IMR-90 (cell line): Measurements from ENCODE around the gene GPR171. TPM values are rescaled to one million over a fixed set of nuclear protein-coding genes. Genes with fewer than 3 reads are reported as not detected.

Experiments
- ATAC-seq: fragments of 200-7000 bp; cut with Tn5 transposase; 2 replicates; pipeline ENCODE4 v1.9.1; 2020; ENCODE audit warnings: low read depth, mild to moderate bottlenecking, moderate library complexity
- BruUV-seq: library from RNA; stranded (reverse); fragments of 400-500 nt; replicated peaks from 2 replicates; lab custom pipeline; 2021; lab: Mats Ljungman, UMichigan
- CTCF ChIA-PET: fragments of 300-600 bp; formaldehyde crosslinking; extraction: SDS; loops from one replicate; lab custom pipeline; 2021; ENCODE audit warnings: antibody characterized with exemption; lab: Yijun Ruan, JAX
- POLR2A ChIA-PET: fragments of 300-600 bp; sonication (Branson Sonifier 250); formaldehyde crosslinking; loops from one replicate; lab custom pipeline; 2022; ENCODE audit warnings: antibody characterized with exemption; ENCODE audit not compliant: unreplicated experiment; lab: Charles Lee
- DNase-seq: peaks from one replicate; pipeline ENCODE4 v3.0.0; 2013
- H2AFZ ChIP-seq: replicated peaks from 2 replicates; pipeline ENCODE3; 2013; ENCODE audit warnings: low read length, mild to moderate bottlenecking; ENCODE audit not compliant: poor library complexity
- H2AK5ac ChIP-seq: 2 replicates; pipeline ENCODE4 v1.6.1; 2013; ENCODE audit warnings: low read depth, low read length, inconsistent platforms
- H2AK9ac ChIP-seq: replicated peaks from 2 replicates; pipeline ENCODE3; 2013; ENCODE audit warnings: mild to moderate bottlenecking, low read depth, low read length, moderate library complexity; ENCODE audit not compliant: poor library complexity
- H2BK120ac ChIP-seq: 2 replicates; pipeline ENCODE4 v1.6.1; 2013; ENCODE audit warnings: low read depth, low read length, inconsistent platforms
- H2BK15ac ChIP-seq: 3 replicates; pipeline ENCODE4 v1.6.1; 2013; ENCODE audit warnings: low read depth, low read length, inconsistent platforms
- H2BK20ac ChIP-seq: 2 replicates; pipeline ENCODE4 v1.6.1; 2013; ENCODE audit warnings: low read depth, mild to moderate bottlenecking, inconsistent platforms, low read length, moderate library complexity
- H2BK5ac ChIP-seq: 2 replicates; pipeline ENCODE4 v1.6.1; 2013; ENCODE audit warnings: mild to moderate bottlenecking, low read depth, low read length, inconsistent platforms; ENCODE audit not compliant: poor library complexity, severe bottlenecking
- H3K14ac ChIP-seq: replicated peaks from 2 replicates; pipeline ENCODE4 v1.6.1; 2013; ENCODE audit warnings: low read depth, low read length, inconsistent platforms
- H3K18ac ChIP-seq: 2 replicates; pipeline ENCODE4 v1.6.1; 2013; ENCODE audit warnings: low read depth, low read length, control low read depth
- H3K23ac ChIP-seq: 2 replicates; pipeline ENCODE4 v1.6.1; 2013; ENCODE audit warnings: low read depth, low read length, inconsistent platforms
- H3K27ac ChIP-seq: 2 replicates; pipeline ENCODE4 v1.5.1; 2013; ENCODE audit warnings: mild to moderate bottlenecking, control low read depth, low read length; ENCODE audit not compliant: insufficient read depth
- H3K27me3 ChIP-seq: 2 replicates; pipeline ENCODE4 v1.6.1; 2013; ENCODE audit warnings: low read length; ENCODE audit not compliant: control insufficient read depth, insufficient read depth
- H3K36me3 ChIP-seq: 2 replicates; pipeline ENCODE4 v1.6.1; 2013; ENCODE audit warnings: low read length, mixed read lengths; ENCODE audit not compliant: control insufficient read depth, insufficient read depth
- H3K4ac ChIP-seq: 2 replicates; pipeline ENCODE4 v1.6.1; 2013; ENCODE audit warnings: low read depth, low read length, inconsistent platforms
- H3K4me1 ChIP-seq: 2 replicates; pipeline ENCODE4 v1.6.1; 2013; ENCODE audit warnings: low read length, mixed read lengths; ENCODE audit not compliant: control insufficient read depth, insufficient read depth
- H3K4me2 ChIP-seq: 2 replicates; pipeline ENCODE4 v1.6.1; 2013; ENCODE audit warnings: low read depth, mild to moderate bottlenecking, control low read depth, low read length, moderate library complexity
- H3K4me3 ChIP-seq: 2 replicates; pipeline ENCODE4 v1.5.1; 2013; ENCODE audit warnings: low read depth, mild to moderate bottlenecking, control low read depth, low read length, moderate library complexity; ENCODE audit not compliant: insufficient read depth
- H3K56ac ChIP-seq: 2 replicates; pipeline ENCODE4 v1.6.1; 2013; ENCODE audit warnings: low read length, inconsistent platforms; ENCODE audit not compliant: insufficient read depth; ENCODE audit errors: extremely low read depth
- H3K79me1 ChIP-seq, 2 experiments: 2 replicates each; pipeline ENCODE4 v1.6.1; 2013; ENCODE audit warnings: low read length in 2 of 2, inconsistent platforms in 1 of 2, low read depth in 1 of 2
- H3K9ac ChIP-seq: 2 replicates; pipeline ENCODE4 v1.6.1; 2013; ENCODE audit warnings: low read depth, low read length, control low read depth
- H3K9me1 ChIP-seq: 2 replicates; pipeline ENCODE4 v1.6.1; 2013; ENCODE audit warnings: low read length, inconsistent platforms; ENCODE audit not compliant: insufficient read depth
- H3K9me3 ChIP-seq: 2 replicates; pipeline ENCODE4 v1.6.1; 2013; ENCODE audit warnings: low read length; ENCODE audit not compliant: control insufficient read depth, insufficient read depth
- H4K20me1 ChIP-seq: 2 replicates; pipeline ENCODE4 v1.6.1; 2013; ENCODE audit warnings: low read length, inconsistent platforms; ENCODE audit not compliant: insufficient read depth
- H4K5ac ChIP-seq: 2 replicates; pipeline ENCODE4 v1.6.1; 2013; ENCODE audit warnings: mild to moderate bottlenecking, low read depth, low read length, control low read depth
- H4K8ac ChIP-seq, 2 experiments: 2 replicates each; pipeline ENCODE4 v1.6.1; 2013; ENCODE audit warnings: low read depth in 2 of 2, low read length in 2 of 2, control low read depth in 1 of 2, inconsistent platforms in 1 of 2
- H4K91ac ChIP-seq: 2 replicates; pipeline ENCODE4 v1.6.1; 2013; ENCODE audit warnings: low read depth, low read length, inconsistent platforms; ENCODE audit not compliant: insufficient read depth
- BHLHE40 ChIP-seq: fragments of 150-350 bp; IDR thresholded peaks from 2 replicates; pipeline ENCODE4 v1.6.1; 2016; ENCODE audit warnings: mild to moderate bottlenecking, low read depth, low read length
- CEBPB ChIP-seq: IDR thresholded peaks from 2 replicates; pipeline ENCODE4 v1.6.1; 2012; ENCODE audit warnings: low read depth, low read length, improper control_type of control experiment
- CHD1 ChIP-seq: IDR thresholded peaks from 2 replicates; pipeline ENCODE4 v1.6.1; 2012; ENCODE audit warnings: low read depth, low read length, improper control_type of control experiment
- FOS ChIP-seq: fragments of 150-350 bp; IDR thresholded peaks from 2 replicates; pipeline ENCODE4 v1.6.1; 2016; ENCODE audit warnings: low read depth, low read length
- MAFK ChIP-seq: IDR thresholded peaks from 2 replicates; pipeline ENCODE4 v1.6.1; 2012; ENCODE audit warnings: low read depth, low read length, improper control_type of control experiment
- MAZ ChIP-seq: IDR thresholded peaks from 2 replicates; pipeline ENCODE4 v1.6.1; 2012; ENCODE audit warnings: low read depth, mild to moderate bottlenecking, low read length, improper control_type of control experiment, moderate library complexity, borderline replicate concordance
- MXI1 ChIP-seq: IDR thresholded peaks from 2 replicates; pipeline ENCODE4 v1.6.1; 2012; ENCODE audit warnings: low read depth, mild to moderate bottlenecking, low read length, moderate library complexity, borderline replicate concordance
- NFE2L2 ChIP-seq: fragments of 150-350 bp; IDR thresholded peaks from 2 replicates; pipeline ENCODE4 v1.6.1; 2016; ENCODE audit warnings: low read depth, mild to moderate bottlenecking, low read length
- POLR2A ChIP-seq: IDR thresholded peaks from 2 replicates; pipeline ENCODE4 v1.6.1; 2012; ENCODE audit warnings: mild to moderate bottlenecking, low read depth, low read length
- RAD21 ChIP-seq: IDR thresholded peaks from 2 replicates; pipeline ENCODE4 v1.6.1; 2012; ENCODE audit warnings: low read length, improper control_type of control experiment
- RCOR1 ChIP-seq: IDR thresholded peaks from 2 replicates; pipeline ENCODE4 v1.6.1; 2012; ENCODE audit warnings: mild to moderate bottlenecking, low read length, improper control_type of control experiment; ENCODE audit not compliant: insufficient replicate concordance
- RFX5 ChIP-seq: IDR thresholded peaks from 2 replicates; pipeline ENCODE4 v1.8.0; 2012; ENCODE audit warnings: low read depth, mild to moderate bottlenecking, low read length, moderate library complexity
- SMC3 ChIP-seq: fragments of 150-350 bp; IDR thresholded peaks from 2 replicates; pipeline ENCODE4 v1.6.1; 2016; ENCODE audit warnings: low read depth, mild to moderate bottlenecking, antibody characterized with exemption, low read length, moderate library complexity
- WGBS, 2 experiments: methylation state at CpG; one replicate each; pipeline versions ENCODE4 v1.1.5 to v1.1.7; 2013; ENCODE audit warnings: missing lambda C conversion rate in 2 of 2; ENCODE audit not compliant: insufficient read length in 1 of 2; ENCODE audit errors: extremely low coverage in 2 of 2; 5-methylcytosine and 5-hydroxymethylcytosine counted together
- dilution Hi-C: fragments of 300-500 bp; cut with HindIII; formaldehyde crosslinking; loops from one replicate; pipeline ENCODE4 v1.14.3; 2018; ENCODE audit warnings: low sequenced_read_pairs; ENCODE audit not compliant: unreplicated experiment
- in situ Hi-C: fragments of 300-500 bp; cut with MboI; formaldehyde crosslinking; loops from 3 replicates; pipeline ENCODE4 v1.14.3; 2019; ENCODE audit warnings: low sequenced_read_pairs, inconsistent platforms, mixed read lengths
- intact Hi-C: fragments of 100-400 bp; cut with micrococcal nuclease; formaldehyde crosslinking; loops from 2 replicates; pipeline ENCODE4 v1.10.0; 2022
- polyA plus RNA-seq, 3 experiments: library from polyadenylated mRNA; depleted of rRNA; stranded (reverse); fragments of >200 nt; gene quantifications; 2 replicates each; pipeline ENCODE4 v1.2.3, GENCODE V29; 2012; ENCODE audit warnings: low replicate concordance in 1 of 3
- total RNA-seq: library from RNA; depleted of rRNA; stranded (reverse); fragments of >200 nt; gene quantifications from 2 replicates; pipeline ENCODE4 v1.2.3, GENCODE V29; 2012
- TF ChIP-seq, protein P1 (sequence below): fragments of 150-350 bp; IDR thresholded peaks from 2 replicates; pipeline ENCODE4 v1.6.1; 2016; ENCODE audit warnings: low read depth, mild to moderate bottlenecking, low read length, moderate library complexity, borderline replicate concordance
- TF ChIP-seq, protein P2 (sequence below): conservative IDR thresholded peaks from 2 replicates; pipeline ENCODE4 v1.5.1; 2012; ENCODE audit warnings: mild to moderate bottlenecking, low read depth, low read length, improper control_type of control experiment
- TF ChIP-seq, protein P3 (sequence below): fragments of 150-350 bp; IDR thresholded peaks from 2 replicates; pipeline ENCODE4 v1.6.1; 2017; ENCODE audit warnings: mild to moderate bottlenecking, antibody characterized with exemption, low read length, low read depth

The GPR171 gene
- total and polyA plus RNA-seq, 2 of the 4 experiments (the other 2 are of a cell fraction), result not detected

DNA sequence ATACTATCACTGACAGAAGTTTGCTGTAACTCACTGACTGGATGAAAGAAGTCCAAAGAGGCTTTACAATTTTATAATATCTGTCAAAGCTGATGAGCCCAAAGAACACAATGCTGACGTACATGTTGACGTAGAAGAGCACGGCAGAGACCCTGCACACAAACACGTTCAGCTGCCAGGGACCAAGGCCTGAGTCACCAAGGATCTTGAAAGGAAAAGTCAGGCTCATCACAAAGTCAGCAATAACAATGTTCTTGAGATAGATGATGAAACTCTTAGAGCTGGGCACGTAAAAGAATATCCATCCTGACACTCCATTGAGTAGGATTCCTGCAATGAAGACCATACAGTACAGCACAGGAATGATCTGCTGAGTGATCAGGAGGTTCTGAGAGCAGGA, 10.9 kb upstream of the GPR171 start:
- H4K20me1 ChIP-seq, result no peaks in the 10 kb centered on the region
- no peak overlapping the region for H3K9ac ChIP-seq
- H2BK120ac ChIP-seq, result no peak overlapping the region
- H3K79me1 ChIP-seq, result no peaks in the 10 kb centered on the region
- no peak overlapping the region for H3K14ac ChIP-seq
- H3K27ac ChIP-seq, result no peak overlapping the region
- POLR2A ChIA-PET, result no interaction called here
- H4K5ac ChIP-seq, result no peak overlapping the region
- dilution Hi-C loops (no loop called here), intact Hi-C loops (no loop called here), in situ Hi-C loops (no loop called here)
- no peaks in the 10 kb centered on the region for H3K27me3 ChIP-seq
- H2AK5ac ChIP-seq, result no peak overlapping the region
- H3K18ac ChIP-seq, result no peak overlapping the region
- H3K4ac ChIP-seq, result no peak overlapping the region
- no peak overlapping the region; the same call in 2 of the 3 replicates for H2BK15ac ChIP-seq
- no peaks in the 10 kb centered on the region for H3K9me3 ChIP-seq
- H3K4me3 ChIP-seq, result no peak overlapping the region
- no peak overlapping the region for H2BK5ac ChIP-seq
- no peak for ATAC-seq
- H3K4me1 ChIP-seq, result peaks cover 3% of the 10 kb centered on the region; the same call in 1 of the 2 replicates
- peaks cover 6% of the 10 kb centered on the region; the same call in 1 of the 2 replicates for H3K9me1 ChIP-seq
- CTCF ChIA-PET, result interaction anchor here (0.9 kb wide), 1 partner anchor 46 kb away, joined by 3 read pairs; no protein-coding TSS in a partner anchor
- peak; percentile 54 for DNase-seq
- H2BK20ac ChIP-seq, result no peak overlapping the region
- no peak overlapping the region for H2AK9ac ChIP-seq
- H3K56ac ChIP-seq, result no peak overlapping the region
- H3K36me3 ChIP-seq, result no peaks in the 10 kb centered on the region
- no peak overlapping the region; a peak in 1 of 4 replicates for H4K8ac ChIP-seq
- TF ChIP-seq RAD21 (no peak), CEBPB (no peak), MAFK (no peak), MAZ (no peak), POLR2A (no peak), SMC3 (no peak), BHLHE40 (no peak), NFE2L2 (no peak), RCOR1 (no peak), RFX5 (no peak), CHD1 (no peak), FOS (no peak), MXI1 (no peak)
- TF ChIP-seq, protein P1, sequence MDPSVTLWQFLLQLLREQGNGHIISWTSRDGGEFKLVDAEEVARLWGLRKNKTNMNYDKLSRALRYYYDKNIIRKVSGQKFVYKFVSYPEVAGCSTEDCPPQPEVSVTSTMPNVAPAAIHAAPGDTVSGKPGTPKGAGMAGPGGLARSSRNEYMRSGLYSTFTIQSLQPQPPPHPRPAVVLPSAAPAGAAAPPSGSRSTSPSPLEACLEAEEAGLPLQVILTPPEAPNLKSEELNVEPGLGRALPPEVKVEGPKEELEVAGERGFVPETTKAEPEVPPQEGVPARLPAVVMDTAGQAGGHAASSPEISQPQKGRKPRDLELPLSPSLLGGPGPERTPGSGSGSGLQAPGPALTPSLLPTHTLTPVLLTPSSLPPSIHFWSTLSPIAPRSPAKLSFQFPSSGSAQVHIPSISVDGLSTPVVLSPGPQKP, result no peak
- TF ChIP-seq, protein P2, sequence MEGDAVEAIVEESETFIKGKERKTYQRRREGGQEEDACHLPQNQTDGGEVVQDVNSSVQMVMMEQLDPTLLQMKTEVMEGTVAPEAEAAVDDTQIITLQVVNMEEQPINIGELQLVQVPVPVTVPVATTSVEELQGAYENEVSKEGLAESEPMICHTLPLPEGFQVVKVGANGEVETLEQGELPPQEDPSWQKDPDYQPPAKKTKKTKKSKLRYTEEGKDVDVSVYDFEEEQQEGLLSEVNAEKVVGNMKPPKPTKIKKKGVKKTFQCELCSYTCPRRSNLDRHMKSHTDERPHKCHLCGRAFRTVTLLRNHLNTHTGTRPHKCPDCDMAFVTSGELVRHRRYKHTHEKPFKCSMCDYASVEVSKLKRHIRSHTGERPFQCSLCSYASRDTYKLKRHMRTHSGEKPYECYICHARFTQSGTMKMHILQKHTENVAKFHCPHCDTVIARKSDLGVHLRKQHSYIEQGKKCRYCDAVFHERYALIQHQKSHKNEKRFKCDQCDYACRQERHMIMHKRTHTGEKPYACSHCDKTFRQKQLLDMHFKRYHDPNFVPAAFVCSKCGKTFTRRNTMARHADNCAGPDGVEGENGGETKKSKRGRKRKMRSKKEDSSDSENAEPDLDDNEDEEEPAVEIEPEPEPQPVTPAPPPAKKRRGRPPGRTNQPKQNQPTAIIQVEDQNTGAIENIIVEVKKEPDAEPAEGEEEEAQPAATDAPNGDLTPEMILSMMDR, result no peak
- TF ChIP-seq, protein P3, sequence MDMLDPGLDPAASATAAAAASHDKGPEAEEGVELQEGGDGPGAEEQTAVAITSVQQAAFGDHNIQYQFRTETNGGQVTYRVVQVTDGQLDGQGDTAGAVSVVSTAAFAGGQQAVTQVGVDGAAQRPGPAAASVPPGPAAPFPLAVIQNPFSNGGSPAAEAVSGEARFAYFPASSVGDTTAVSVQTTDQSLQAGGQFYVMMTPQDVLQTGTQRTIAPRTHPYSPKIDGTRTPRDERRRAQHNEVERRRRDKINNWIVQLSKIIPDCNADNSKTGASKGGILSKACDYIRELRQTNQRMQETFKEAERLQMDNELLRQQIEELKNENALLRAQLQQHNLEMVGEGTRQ, result no peak
- 0 out of 2 replicates have a peak overlapping the region, but pooled peaks have one; percentile 19 for H4K91ac ChIP-seq
- no peak overlapping the region for H3K23ac ChIP-seq
- no peak overlapping the region for H3K4me2 ChIP-seq
- H2AFZ ChIP-seq, result no peak overlapping the region
- WGBS, 2 experiments, result 80% methylated on average over 3 of the region's 5 CpGs; no CpG with 5 or more reads in 1 of the 2 experiments
- BruUV-seq, result no TSS peak
